ENCODE data around the gene CPZ.

DNA sequence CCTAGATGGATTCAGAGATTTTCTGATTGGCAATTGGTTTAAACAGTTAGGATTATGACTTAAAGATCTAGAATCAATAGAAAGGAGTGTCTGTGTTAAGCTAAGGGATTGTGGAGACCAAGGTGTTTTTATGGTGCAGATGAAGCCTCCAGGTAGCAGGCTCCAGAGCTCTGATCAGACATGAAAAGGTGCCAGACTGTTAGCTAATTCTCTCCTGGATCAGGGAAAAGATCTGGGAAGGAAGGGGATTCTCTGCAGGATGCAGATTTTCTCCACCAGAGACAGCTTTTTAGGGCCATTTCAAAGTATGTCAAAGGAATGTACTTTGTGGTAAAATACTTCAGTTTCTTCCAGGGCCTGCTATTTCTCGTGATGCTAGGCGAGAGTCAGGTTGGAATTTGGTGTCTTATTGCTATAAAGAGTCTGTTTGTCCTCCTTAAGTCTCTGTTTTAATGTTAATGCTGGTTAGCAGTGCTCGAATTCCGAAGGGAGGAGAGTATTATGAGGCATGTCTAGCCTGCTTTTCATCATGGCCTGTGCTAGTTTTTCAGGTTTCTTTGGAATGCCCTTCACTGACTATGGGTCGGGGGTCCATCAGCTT lies 24.4 kb upstream of the CPZ start:
- TF ChIP-seq JUNB (IDR thresholded peaks at IDR 0.05; ENCODE audit: unreplicated experiment) = no peak
- TF ChIP-seq, protein P1, sequence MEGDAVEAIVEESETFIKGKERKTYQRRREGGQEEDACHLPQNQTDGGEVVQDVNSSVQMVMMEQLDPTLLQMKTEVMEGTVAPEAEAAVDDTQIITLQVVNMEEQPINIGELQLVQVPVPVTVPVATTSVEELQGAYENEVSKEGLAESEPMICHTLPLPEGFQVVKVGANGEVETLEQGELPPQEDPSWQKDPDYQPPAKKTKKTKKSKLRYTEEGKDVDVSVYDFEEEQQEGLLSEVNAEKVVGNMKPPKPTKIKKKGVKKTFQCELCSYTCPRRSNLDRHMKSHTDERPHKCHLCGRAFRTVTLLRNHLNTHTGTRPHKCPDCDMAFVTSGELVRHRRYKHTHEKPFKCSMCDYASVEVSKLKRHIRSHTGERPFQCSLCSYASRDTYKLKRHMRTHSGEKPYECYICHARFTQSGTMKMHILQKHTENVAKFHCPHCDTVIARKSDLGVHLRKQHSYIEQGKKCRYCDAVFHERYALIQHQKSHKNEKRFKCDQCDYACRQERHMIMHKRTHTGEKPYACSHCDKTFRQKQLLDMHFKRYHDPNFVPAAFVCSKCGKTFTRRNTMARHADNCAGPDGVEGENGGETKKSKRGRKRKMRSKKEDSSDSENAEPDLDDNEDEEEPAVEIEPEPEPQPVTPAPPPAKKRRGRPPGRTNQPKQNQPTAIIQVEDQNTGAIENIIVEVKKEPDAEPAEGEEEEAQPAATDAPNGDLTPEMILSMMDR (conservative IDR thresholded peaks at IDR 0.05; ENCODE audit: low read depth in 2 of 2) = no peak
- 0 out of 2 replicates have a peak, but pooled peaks have one; percentile 18 for TF ChIP-seq POLR2AphosphoS5 (IDR thresholded peaks at IDR 0.05; ENCODE audit: low read depth)
- no peak for TF ChIP-seq STAT1 (IDR thresholded peaks at IDR 0.05; ENCODE audit: unreplicated experiment)
- TF ChIP-seq ETS1 (IDR thresholded peaks at IDR 0.05) = no peak
- no peak for TF ChIP-seq CREB1 (CRISPR knock-in tag; IDR thresholded peaks at IDR 0.05; ENCODE audit: low read depth)
- TF ChIP-seq EZH2 (IDR thresholded peaks at IDR 0.05; ENCODE audit: low read depth, unreplicated experiment) = no peak

Data from GM23338 (cell line).